ENCODE measurements around the gene QPRT.

GRCh38 chr16:29701214-29701555, 22.2 kb downstream of the QPRT start:
- TF ChIP-seq ZFP90 (CRISPR knock-in tag; IDR thresholded peaks at IDR 0.05; ENCODE audit: borderline replicate concordance) (no peak), CAMTA2 (CRISPR knock-in tag; IDR thresholded peaks at IDR 0.05; ENCODE audit: borderline replicate concordance) (no peak)
- TF ChIP-seq, protein P1, sequence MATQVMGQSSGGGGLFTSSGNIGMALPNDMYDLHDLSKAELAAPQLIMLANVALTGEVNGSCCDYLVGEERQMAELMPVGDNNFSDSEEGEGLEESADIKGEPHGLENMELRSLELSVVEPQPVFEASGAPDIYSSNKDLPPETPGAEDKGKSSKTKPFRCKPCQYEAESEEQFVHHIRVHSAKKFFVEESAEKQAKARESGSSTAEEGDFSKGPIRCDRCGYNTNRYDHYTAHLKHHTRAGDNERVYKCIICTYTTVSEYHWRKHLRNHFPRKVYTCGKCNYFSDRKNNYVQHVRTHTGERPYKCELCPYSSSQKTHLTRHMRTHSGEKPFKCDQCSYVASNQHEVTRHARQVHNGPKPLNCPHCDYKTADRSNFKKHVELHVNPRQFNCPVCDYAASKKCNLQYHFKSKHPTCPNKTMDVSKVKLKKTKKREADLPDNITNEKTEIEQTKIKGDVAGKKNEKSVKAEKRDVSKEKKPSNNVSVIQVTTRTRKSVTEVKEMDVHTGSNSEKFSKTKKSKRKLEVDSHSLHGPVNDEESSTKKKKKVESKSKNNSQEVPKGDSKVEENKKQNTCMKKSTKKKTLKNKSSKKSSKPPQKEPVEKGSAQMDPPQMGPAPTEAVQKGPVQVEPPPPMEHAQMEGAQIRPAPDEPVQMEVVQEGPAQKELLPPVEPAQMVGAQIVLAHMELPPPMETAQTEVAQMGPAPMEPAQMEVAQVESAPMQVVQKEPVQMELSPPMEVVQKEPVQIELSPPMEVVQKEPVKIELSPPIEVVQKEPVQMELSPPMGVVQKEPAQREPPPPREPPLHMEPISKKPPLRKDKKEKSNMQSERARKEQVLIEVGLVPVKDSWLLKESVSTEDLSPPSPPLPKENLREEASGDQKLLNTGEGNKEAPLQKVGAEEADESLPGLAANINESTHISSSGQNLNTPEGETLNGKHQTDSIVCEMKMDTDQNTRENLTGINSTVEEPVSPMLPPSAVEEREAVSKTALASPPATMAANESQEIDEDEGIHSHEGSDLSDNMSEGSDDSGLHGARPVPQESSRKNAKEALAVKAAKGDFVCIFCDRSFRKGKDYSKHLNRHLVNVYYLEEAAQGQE (IDR thresholded peaks at IDR 0.05; ENCODE audit: borderline replicate concordance in 1 of 2, low read depth in 1 of 2, low read length in 2 of 2): no peak
